ENCODE results near the gene RADIL.
"Not testable (repeated sequence)": the region's sequence is repeated elsewhere in the genome, so short reads cannot be mapped to it uniquely, and the experiment has no call there.

Gene RADIL

GRCh38 chr7:4808565-4808964, 75.0 kb downstream of the RADIL start:
- DNase-seq (ENCODE audit: low spot score) = no peak

GRCh38 chr7:4808026-4808425, 75.5 kb downstream of the RADIL start:
- DNase-seq (ENCODE audit: low spot score) = no peak

GRCh38 chr7:4807598-4808016, 75.9 kb downstream of the RADIL start:
- no peak for DNase-seq (ENCODE audit: low spot score)

- DNase-seq (ENCODE audit: low spot score) = no peak
Measured at GRCh38 chr7:4806983-4807597, 76.4 kb downstream of the RADIL start.

- no peak for DNase-seq (ENCODE audit: low spot score)
Measured at GRCh38 chr7:4805984-4806300, 77.6 kb downstream of the RADIL start.

- no peak for DNase-seq (ENCODE audit: low spot score)
Measured at GRCh38 chr7:4805110-4805983, 78.2 kb downstream of the RADIL start.

GRCh38 chr7:4803397-4804241, 79.9 kb downstream of the RADIL start:
- DNase-seq (ENCODE audit: low spot score) = no peak

GRCh38 chr7:4802577-4802976, 80.9 kb downstream of the RADIL start:
- not testable (repeated sequence) for DNase-seq (ENCODE audit: low spot score)

GRCh38 chr7:4801839-4802231, 81.7 kb downstream of the RADIL start:
- DNase-seq (ENCODE audit: low spot score) = no peak

- no peak for DNase-seq (ENCODE audit: low spot score)
Measured at GRCh38 chr7:4800926-4801838, 82.3 kb downstream of the RADIL start.

GRCh38 chr7:4800487-4800886, 83.0 kb downstream of the RADIL start:
- DNase-seq (ENCODE audit: low spot score) = no peak

- DNase-seq (ENCODE audit: low spot score) = no peak
Measured at GRCh38 chr7:4799508-4800268, 83.8 kb downstream of the RADIL start.

- DNase-seq (ENCODE audit: low spot score) = no peak
Measured at GRCh38 chr7:4798706-4799235, 84.7 kb downstream of the RADIL start.

GRCh38 chr7:4797858-4798705, 85.4 kb downstream of the RADIL start:
- peak; percentile 72 for DNase-seq (ENCODE audit: low spot score)

GRCh38 chr7:4796453-4796852, 87.1 kb downstream of the RADIL start:
- no peak for DNase-seq (ENCODE audit: low spot score)

- DNase-seq (ENCODE audit: low spot score) = no peak
Measured at GRCh38 chr7:4794591-4795350, 88.7 kb downstream of the RADIL start.

GRCh38 chr7:4794171-4794570, 89.3 kb downstream of the RADIL start:
- not testable (repeated sequence) for DNase-seq (ENCODE audit: low spot score)

- not testable (repeated sequence) for DNase-seq (ENCODE audit: low spot score)
Measured at GRCh38 chr7:4793385-4793993, 90.0 kb downstream of the RADIL start.

All from NAMALWA (cell line).